C1 segment of cervical spinal cord (tissue), 14 donors: ENCODE data around the gene IRS2.

Source experiments
- DNase-seq, 14 donors: peaks; one replicate each; lab custom pipeline; 2025; lab: John Stamatoyannopoulos, UW

The IRS2 gene

DNA sequence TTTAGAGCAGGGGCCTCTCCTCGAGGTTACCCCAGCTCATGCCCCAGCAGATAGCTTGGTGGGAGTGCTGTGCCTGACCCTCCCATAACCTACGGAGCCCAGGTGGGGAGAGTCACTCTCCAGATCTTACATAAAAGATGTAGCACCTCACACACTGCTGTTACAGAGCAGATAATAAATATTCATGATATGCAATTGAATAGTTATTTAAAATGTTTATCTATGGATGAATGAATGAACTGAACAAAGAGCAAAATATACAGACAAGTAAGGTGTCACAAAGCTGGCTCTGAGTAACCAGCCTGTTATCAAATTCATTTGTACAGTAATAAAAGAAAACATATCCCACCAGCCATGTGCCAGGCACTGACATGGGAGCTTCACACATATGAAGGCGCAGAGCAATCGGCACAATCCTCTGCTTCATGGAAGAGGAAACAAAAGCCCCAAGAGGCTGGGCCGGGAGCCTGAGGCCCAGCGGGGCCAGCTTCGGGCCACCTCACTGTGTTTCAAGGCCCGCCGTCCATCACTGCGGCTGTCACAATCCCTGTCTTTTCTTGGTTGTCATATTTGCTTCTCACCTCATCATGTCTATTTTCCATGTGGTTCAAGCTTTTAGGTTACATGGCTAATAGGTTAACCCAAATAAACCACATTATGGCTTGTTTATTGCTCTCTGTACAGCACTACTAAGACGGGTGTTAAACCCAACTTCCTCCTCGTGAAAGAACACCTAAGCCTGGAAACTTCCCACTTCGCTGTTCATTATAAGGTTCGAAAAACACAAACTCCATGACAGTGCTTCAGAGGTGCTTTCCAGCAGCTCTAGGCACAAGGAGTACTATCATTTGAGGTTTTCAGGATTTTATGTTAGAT lies 78.4 kb downstream of the IRS2 start:
- DNase-seq: no peak

GRCh38 chr13:109707044-109707741 lies 79.2 kb downstream of the IRS2 start:
- no peak for DNase-seq

DNA sequence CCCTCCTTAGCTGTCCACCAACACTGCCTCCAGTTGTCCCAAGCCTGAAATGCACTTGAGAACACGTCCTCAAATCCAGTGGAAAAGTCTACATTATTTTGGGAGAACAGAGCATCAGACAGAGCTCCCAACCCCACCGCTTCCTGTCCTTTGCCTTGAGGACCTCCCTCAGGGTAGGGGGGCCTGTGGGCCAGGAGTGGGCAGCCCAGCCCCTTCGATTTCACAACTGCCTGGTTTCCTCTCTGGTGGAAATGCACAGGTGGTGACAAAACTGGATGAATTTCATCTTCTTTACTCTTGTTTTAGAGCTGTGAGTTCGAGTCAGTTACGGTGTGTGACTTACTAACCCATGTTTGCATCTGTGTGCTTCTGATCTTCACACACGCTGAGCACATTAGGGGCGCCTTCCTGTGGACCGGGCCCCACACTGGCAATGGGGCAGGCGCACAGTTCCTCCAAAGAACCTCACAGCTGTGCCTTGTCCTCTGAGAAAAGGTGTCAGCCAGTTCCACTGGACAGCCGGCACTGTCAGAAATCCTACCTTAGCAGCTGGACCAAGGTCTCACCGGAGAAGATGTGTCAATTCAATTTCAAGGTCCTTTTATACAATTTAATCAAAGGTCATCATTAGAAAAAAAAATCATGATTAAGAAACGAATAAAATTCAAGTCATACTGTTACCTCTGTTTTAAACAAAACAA lies 80.2 kb downstream of the IRS2 start:
- DNase-seq: no peak

GRCh38 chr13:109704771-109705635 lies 81.4 kb downstream of the IRS2 start:
- peak in 3 of 14 donors; percentile 31 to 58 (median 32) for DNase-seq

- no peak for DNase-seq
Observed at GRCh38 chr13:109703250-109703649, 83.1 kb downstream of the IRS2 start.
